UCSD-AML1 (cell line): ENCODE measurements around the gene DNAJB5.

Experiments
- DNase-seq: peaks from one replicate; lab custom pipeline; 2025; ENCODE audit not compliant: unreplicated experiment; lab: John Stamatoyannopoulos, UW

DNAJB5 gene

GRCh38 chr9:34983209-34983608 is 6.3 kb upstream of the DNAJB5 start:
- no peak for DNase-seq

- DNase-seq: no peak
Measured at GRCh38 chr9:34984049-34984448, 5.5 kb upstream of the DNAJB5 start.

- peak; percentile 38 for DNase-seq
Measured at GRCh38 chr9:34985311-34985899, 4.1 kb upstream of the DNAJB5 start.

DNA sequence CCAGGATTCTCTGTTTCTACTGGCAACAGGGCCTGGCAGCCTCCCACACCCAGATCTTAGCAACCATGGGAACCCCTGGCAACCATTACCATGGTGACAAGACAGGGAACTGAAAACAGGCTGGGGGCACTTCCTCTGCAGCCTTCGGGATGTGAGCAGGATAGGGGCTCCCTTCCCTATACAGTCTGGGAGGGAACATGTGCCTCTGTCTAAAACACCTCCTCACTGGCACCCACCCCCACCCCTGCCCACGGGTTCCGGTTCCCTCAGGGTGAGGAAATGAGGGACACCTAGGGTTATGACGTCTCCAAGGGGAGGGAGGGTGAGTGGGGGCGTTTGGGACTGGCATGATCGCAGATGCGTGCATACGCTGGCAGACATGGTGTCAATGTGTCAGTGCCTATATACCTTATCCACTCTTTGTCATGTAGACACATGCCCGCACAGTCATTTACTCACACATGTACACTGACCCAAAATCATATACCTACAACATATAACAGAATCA is 3.0 kb upstream of the DNAJB5 start:
- peak; percentile 40 for DNase-seq

DNA sequence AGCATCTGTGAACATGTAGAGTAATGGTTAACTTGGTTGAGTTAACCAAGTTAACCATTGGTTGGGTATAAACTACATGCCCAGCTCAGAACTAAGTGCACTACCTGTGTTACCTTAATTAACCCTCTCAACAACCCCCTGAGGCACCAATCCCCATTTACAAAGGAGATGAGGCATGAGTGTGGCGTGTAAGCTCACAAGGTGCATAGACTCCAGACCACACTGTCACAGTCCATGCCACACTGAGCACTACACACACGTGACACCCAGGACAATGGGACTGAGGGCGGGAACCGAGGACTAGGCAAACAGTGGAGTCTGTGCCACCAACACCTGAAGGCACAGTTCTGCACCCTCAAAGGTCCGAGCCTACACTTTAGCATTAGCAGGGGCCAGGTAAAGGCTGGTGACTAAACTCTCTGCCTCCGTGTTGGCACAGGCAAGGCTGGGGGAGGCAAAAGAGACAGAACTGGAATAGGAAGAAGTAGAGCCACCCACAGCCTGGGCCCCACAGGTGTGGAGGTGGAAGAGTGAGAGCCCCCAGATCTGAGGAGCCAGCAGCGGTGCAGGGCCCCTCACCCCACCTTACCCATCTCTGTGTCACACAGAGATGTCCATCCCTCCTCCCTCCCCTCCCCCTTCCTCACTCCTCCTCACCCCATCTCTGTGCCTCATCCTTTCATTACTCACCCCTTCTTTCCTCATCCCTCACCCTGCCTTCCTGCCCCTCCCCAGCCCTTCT is 2.2 kb upstream of the DNAJB5 start:
- DNase-seq: no peak

DNA sequence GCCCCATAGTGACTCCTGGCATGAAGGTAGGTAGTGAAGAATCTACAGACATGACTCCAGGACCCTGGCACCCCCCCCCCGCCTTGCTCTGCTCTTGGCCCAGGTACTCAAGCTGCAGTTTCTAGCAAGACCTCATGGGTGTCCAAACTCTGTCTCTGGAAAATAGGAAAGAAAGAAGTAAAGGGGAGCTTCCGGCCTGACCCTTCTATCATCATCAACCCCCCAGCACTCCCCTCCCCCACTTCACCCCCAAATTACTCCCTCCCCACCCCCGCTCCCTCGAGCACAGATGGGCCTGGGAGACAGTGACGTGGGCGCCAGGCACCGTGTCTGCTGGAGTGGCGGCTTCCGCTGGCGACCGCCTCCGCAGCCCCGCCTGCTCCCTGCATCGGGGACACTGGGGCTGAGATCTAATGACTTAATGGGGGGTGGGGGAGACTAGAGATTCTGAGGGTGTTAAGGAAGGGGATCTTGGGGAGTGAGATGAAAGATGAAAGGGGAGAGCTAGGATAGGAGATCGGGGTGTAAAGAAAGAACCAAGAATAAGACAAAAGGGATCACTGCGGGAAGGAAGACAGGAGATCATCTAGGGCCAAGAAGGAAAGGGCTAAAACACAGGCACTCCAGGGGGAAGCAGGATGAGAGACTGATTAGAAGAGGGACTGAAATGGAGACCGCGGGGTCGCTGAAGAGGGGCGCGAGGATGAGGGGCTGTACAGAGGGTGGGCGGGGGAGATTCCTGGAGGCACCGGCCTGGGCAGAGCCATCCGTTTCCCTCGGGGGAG is 1.1 kb upstream of the DNAJB5 start:
- no peak for DNase-seq

- DNase-seq: no peak
Measured at GRCh38 chr9:34989946-34990635, 546 bp downstream of the DNAJB5 start.

DNA sequence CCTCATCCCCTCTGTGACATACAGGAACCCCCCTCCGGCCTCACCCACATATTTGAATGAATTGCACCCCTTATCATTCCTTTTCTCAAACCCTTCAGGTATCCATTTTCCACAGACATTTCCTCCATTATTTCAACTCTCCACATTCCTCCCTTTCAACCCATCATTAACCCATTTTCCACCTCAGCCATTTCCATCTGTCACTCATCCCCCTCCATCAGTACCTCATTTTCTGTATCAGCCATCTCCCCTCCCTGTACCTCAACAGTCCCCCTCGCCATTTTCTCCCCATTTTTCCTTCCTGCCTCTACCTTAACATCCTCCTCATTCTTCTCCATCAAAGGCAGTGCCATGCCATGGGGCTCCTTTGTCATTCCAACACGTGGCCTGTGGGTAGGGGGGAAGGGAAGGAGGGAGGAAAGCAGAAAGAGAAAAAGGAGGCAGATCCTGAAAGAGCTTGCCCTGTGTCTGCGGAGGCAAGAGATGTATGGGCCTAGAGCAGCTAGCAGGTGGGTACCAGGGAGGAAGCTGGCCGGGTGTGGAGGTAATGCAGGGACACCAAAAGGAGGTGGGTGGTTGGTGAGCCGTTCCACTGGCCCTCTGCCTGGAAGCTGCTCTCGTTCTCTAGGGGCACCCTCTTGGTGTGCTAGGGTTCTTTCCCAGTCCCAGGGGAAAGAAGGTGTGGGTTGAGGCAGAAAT is 1.5 kb downstream of the DNAJB5 start:
- no peak for DNase-seq

DNA sequence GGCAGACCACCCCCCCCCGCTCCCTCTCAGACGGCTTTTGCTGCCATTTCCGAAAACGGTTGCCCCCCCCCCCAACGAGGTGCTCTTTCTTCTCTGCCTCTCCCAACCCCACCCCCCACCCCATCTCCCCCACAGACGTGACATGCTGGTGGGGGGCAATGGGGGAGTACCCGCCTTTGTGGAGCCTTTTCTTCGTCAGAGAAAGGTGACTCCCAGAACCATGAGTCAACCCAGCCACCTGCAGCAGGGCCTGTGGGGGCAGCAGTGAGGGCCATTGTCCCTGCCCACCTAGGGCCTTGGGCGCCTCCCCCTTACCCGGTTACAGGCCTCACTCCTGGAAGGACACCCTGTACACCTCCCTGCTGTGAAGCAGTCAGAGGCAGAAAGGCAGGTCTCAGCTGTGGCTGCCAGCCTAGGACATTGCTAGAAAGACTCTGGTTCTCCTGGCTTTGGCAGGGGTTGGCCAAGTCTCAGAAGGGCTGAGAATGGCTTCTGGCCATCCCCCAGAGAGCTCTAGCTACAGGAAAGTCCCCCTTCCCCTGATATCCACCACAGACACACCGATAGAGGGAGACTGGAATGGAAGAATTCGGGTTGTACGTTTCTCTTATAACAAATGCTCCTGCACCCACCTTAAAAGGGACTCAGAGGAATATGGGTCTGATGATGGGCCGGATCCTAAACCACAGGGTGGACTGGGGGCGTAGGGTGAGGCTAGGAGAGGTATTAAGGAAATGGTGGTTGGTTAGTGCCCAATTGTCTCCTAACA is 2.2 kb downstream of the DNAJB5 start:
- DNase-seq: no peak

- no peak for DNase-seq
Measured at GRCh38 chr9:34992376-34992951, 2.9 kb downstream of the DNAJB5 start.

GRCh38 chr9:34993502-34994259 is 4.1 kb downstream of the DNAJB5 start:
- no peak for DNase-seq

DNA sequence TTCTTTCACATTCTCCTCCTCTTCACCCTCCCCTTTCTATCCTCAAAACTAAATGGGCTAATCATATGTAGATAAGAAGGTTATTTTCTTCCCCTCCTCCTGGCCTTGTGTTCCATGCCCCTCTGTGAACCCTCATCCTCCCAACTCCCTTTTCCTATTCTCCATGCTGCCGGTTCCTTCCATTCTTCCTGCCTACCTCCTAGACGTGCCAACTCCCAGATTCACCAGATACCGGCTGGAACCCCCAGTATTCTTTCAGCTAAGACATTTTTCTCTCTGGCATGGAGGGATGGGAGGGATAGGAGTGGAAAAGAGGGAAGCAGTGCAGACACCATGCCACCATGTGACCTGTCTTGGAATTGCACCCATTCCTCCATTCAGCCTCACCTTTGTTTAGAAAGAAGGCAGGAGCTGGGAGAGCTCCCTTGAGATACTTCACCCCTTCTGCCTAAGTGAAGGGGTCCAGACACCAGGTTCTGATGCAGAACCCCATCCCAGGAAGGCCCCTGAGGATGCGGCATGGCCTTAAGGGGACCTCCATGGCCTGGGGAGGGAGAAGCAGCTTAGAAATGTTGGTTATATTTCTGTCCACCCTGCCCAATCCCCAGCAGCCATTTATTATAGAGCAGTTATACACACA is 4.8 kb downstream of the DNAJB5 start:
- no peak for DNase-seq

DNA sequence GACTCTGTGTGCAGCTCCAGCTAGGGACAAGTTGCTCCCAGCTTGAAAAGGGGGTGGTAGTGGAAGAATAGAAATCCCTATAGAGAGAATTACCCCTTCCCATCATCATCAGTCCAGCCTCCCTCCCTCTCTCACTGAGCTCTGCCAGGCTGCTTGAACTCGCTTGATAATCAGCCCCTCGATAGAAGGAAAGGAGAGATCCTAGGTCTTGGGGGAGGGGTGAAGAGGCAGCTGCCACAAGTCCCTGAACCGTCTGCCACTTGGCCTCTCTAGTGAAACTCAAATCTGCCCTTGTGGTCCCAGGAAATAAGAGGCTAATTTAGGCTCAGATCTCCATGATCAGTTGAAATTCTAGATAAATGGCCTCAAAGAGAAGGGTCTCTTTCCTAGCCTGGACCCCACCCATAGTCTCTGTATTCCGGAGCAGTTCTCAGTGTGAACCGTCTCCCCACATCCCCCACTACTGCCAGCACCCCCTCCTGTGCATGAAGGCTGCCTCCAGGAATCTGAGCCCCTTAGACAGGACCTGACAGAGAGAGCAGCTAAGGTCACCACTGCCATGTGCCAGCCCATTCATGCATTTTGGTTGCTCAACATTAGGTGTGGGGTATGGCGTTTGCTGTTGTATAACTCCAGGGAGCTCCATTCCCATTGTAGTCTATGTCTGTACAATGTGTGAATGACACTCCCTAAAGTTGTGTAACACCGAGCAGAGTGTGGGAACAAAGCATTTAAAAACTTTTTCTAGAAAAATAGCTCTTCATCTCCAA is 5.5 kb downstream of the DNAJB5 start:
- no peak for DNase-seq

DNA sequence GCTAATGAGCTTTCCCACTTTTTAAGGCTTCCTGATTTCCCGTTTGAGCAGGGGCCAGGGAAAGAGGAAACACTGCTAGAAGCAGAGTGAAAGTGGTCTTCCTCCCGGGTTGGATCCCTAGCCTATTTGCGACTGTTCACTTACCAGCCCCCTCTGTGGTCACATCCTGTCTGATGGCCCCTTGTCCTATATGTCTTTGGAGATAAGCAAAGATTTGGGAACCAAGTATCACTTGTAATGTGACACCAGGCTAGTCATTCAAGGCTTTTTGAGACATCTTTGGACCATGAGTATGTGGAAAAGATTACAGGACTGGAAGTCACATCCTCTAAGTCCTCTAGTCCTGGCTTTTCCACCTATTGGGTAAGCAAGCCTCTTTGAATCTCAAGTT is 6.1 kb downstream of the DNAJB5 start:
- DNase-seq: no peak

GRCh38 chr9:34996181-34996904 is 6.8 kb downstream of the DNAJB5 start:
- no peak for DNase-seq

DNA sequence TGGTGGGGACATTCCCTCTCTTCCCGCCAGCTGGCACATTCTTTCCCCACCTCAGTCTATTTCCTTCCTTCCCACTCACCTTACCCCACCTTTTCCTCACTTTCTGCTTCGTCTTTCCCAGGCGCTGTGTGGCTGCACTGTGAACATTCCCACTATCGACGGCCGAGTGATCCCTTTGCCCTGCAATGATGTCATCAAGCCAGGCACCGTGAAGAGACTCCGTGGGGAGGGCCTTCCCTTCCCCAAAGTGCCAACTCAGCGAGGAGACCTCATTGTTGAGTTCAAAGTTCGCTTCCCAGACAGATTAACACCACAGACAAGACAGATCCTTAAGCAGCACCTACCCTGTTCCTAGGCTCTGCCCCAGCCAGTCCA is 7.3 kb downstream of the DNAJB5 start:
- no peak for DNase-seq

DNA sequence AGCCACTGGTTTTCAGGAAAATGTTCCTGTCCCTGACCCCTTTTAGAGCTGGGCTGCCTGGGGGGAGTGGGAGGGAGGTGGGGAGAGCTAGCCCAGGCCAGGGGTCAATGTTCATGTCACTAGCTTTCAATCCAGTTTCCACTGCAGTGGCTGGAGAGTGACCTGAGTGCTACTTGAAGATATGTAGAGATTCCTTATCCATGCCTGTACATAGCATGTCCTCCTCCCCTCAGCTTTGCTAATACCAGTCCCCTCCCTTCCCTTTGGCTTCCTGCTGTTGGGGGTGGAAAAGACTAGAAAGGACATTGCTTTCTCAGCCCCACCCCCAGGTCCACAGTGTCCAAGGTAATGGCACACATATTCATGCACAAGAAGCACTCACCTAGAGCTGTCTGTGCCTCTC is 7.8 kb downstream of the DNAJB5 start:
- DNase-seq: no peak
